ENCODE data around the gene PDZRN3. TPM values are rescaled to one million over a fixed set of nuclear protein-coding genes. Genes with fewer than 3 reads are reported as not detected.

The PDZRN3 gene
- total and polyA plus RNA-seq, 8 donors, result 20.0 to 88.6 (median 62.3) TPM

- Histone ChIP-seq H3K36me3 (no peaks in the 10 kb centered on the region), H3K27ac (no peak overlapping the region), H3K9me3 (no peaks in the 10 kb centered on the region), H3K27me3 (no peaks in the 10 kb centered on the region), H3K4me3 (no peak overlapping the region), H3K4me1 (no peaks in the 10 kb centered on the region)
- TF ChIP-seq CTCF (IDR thresholded peaks at IDR 0.05), result no peak
- DNase-seq (no peak), ATAC-seq (no peak)
- intact Hi-C loops (cut with DNase I), result no loop called here
Measured at GRCh38 chr3:73667889-73668288, 43.1 kb upstream of the PDZRN3 start.

GRCh38 chr3:73665286-73665685 is 40.5 kb upstream of the PDZRN3 start:
- H3K36me3 ChIP-seq, result no peaks in the 10 kb centered on the region

GRCh38 chr3:73664389-73664788 is 39.6 kb upstream of the PDZRN3 start:
- no peaks in the 10 kb centered on the region for H3K27me3 ChIP-seq
- intact Hi-C loops (cut with DNase I), result no loop called here
- H3K9me3 ChIP-seq, result no peaks in the 10 kb centered on the region
- H3K36me3 ChIP-seq, result no peaks in the 10 kb centered on the region
- DNase-seq, result no peak
- H3K4me3 ChIP-seq, result no peak overlapping the region
- no peaks in the 10 kb centered on the region for H3K4me1 ChIP-seq
- ATAC-seq, result no peak
- TF ChIP-seq CTCF (IDR thresholded peaks at IDR 0.05), result no peak
- H3K27ac ChIP-seq, result no peak overlapping the region

More at GRCh38 chr3:73665286-73665685, 40.5 kb upstream of the PDZRN3 start:
- DNase-seq (no peak), ATAC-seq (no peak)
- Histone ChIP-seq H3K27ac (no peak overlapping the region), H3K27me3 (no peaks in the 10 kb centered on the region), H3K9me3 (no peaks in the 10 kb centered on the region), H3K4me1 (no peaks in the 10 kb centered on the region), H3K4me3 (no peak overlapping the region)
- TF ChIP-seq CTCF (IDR thresholded peaks at IDR 0.05), result no peak
- intact Hi-C loops (cut with DNase I), result no loop called here

- Histone ChIP-seq H3K9me3 (no peaks in the 10 kb centered on the region), H3K4me1 (no peaks in the 10 kb centered on the region), H3K4me3 (no peak overlapping the region), H3K27me3 (no peaks in the 10 kb centered on the region), H3K36me3 (no peaks in the 10 kb centered on the region), H3K27ac (no peak overlapping the region)
- DNase-seq, result no peak
- intact Hi-C loops (cut with DNase I), result no loop called here
- TF ChIP-seq CTCF (IDR thresholded peaks at IDR 0.05), result no peak
- ATAC-seq, result no peak
Measured at GRCh38 chr3:73663495-73663894, 38.8 kb upstream of the PDZRN3 start.

- Histone ChIP-seq H3K9me3 (no peaks in the 10 kb centered on the region), H3K27ac (no peak overlapping the region), H3K4me1 (no peaks in the 10 kb centered on the region), H3K27me3 (no peaks in the 10 kb centered on the region), H3K4me3 (no peak overlapping the region), H3K36me3 (no peaks in the 10 kb centered on the region)
- DNase-seq (no peak), ATAC-seq (no peak)
- intact Hi-C loops (cut with DNase I), result no loop called here
- TF ChIP-seq CTCF (IDR thresholded peaks at IDR 0.05), result no peak
Measured at GRCh38 chr3:73661265-73661664, 36.5 kb upstream of the PDZRN3 start.

Measured in left lung (tissue), 10 donors.